KOPT-K1 (cell line): ENCODE results near the gene INCENP.
"Not testable (repeated sequence)": the region's sequence is repeated elsewhere in the genome, so short reads cannot be mapped to it uniquely, and the experiment has no call there.

Experiments used
- H3K27ac ChIP-seq: fragments of 200-600 bp; sonication (generic); 2 replicates; pipeline ENCODE4 v1.5.1; 2016; ENCODE audit warnings: antibody characterized with exemption, mild to moderate bottlenecking, low read depth, low read length; ENCODE audit not compliant: poor library complexity, severe bottlenecking
- H3K36me3 ChIP-seq: fragments of 200-600 bp; sonication (generic); 2 replicates; pipeline ENCODE4 v1.5.1; 2017; ENCODE audit warnings: antibody characterized with exemption, mild to moderate bottlenecking, low read length, moderate library complexity; ENCODE audit not compliant: insufficient read depth
- H3K9me3 ChIP-seq: fragments of 200-600 bp; sonication (generic); 2 replicates; pipeline ENCODE4 v1.5.1; 2017; ENCODE audit warnings: antibody characterized with exemption, low read length, mild to moderate bottlenecking; ENCODE audit not compliant: insufficient read depth, poor library complexity, severe bottlenecking

INCENP gene

GRCh38 chr11:62123669-62124185 lies at the start of gene INCENP:
INCENP (plus strand) TSS chr11:62124011; CDS start chr11:62128162, 4,151 bp downstream.
- Histone ChIP-seq H3K9me3 (no peaks in the 10 kb centered on the region), H3K27ac (peak within 1 kb of the TSS; percentile 95)

GRCh38 chr11:62075438-62075837 lies 48.4 kb upstream of the INCENP start:
- Histone ChIP-seq H3K9me3 (no peaks in the 10 kb centered on the region), H3K36me3 (no peaks in the 10 kb centered on the region), H3K27ac (no peak overlapping the region)

More at GRCh38 chr11:62123669-62124185, at the start of gene INCENP:
- peaks cover 32% of the 10 kb centered on the region for H3K36me3 ChIP-seq

- Histone ChIP-seq H3K27ac (no peak overlapping the region), H3K9me3 (no peaks in the 10 kb centered on the region), H3K36me3 (no peaks in the 10 kb centered on the region)
Observed at GRCh38 chr11:62077132-62077531, 46.7 kb upstream of the INCENP start.

- Histone ChIP-seq H3K27ac (no peak overlapping the region), H3K9me3 (no peaks in the 10 kb centered on the region)
Observed at GRCh38 chr11:62081378-62082291, 42.2 kb upstream of the INCENP start.

GRCh38 chr11:62082292-62082657 lies 41.5 kb upstream of the INCENP start:
- Histone ChIP-seq H3K9me3 (peaks cover 4% of the 10 kb centered on the region), H3K27ac (no peak overlapping the region), H3K36me3 (no peaks in the 10 kb centered on the region)

More at GRCh38 chr11:62081378-62082291, 42.2 kb upstream of the INCENP start:
- no peaks in the 10 kb centered on the region for H3K36me3 ChIP-seq

GRCh38 chr11:62084801-62085200 lies 39.0 kb upstream of the INCENP start:
- H3K27ac ChIP-seq, H3K36me3 ChIP-seq: not testable (repeated sequence)
- H3K9me3 ChIP-seq: peaks cover 29% of the 10 kb centered on the region

- peaks cover 49% of the 10 kb centered on the region for H3K9me3 ChIP-seq
- H3K36me3 ChIP-seq: no peaks in the 10 kb centered on the region
- no peak overlapping the region for H3K27ac ChIP-seq
Observed at GRCh38 chr11:62087694-62088093, 36.1 kb upstream of the INCENP start.

- no peak overlapping the region for H3K27ac ChIP-seq
- peaks cover 49% of the 10 kb centered on the region for H3K9me3 ChIP-seq
- no peaks in the 10 kb centered on the region for H3K36me3 ChIP-seq
Observed at GRCh38 chr11:62088331-62088933, 35.4 kb upstream of the INCENP start.

GRCh38 chr11:62103141-62103540 lies 20.7 kb upstream of the INCENP start:
- Histone ChIP-seq H3K9me3 (no peaks in the 10 kb centered on the region), H3K27ac (no peak overlapping the region), H3K36me3 (no peaks in the 10 kb centered on the region)

GRCh38 chr11:62103986-62104385 lies 19.8 kb upstream of the INCENP start:
- H3K27ac ChIP-seq: no peak overlapping the region
- no peaks in the 10 kb centered on the region for H3K9me3 ChIP-seq
- H3K36me3 ChIP-seq: no peaks in the 10 kb centered on the region

GRCh38 chr11:62104816-62105653 lies 18.8 kb upstream of the INCENP start:
- no peaks in the 10 kb centered on the region for H3K9me3 ChIP-seq
- H3K36me3 ChIP-seq: no peaks in the 10 kb centered on the region
- H3K27ac ChIP-seq: no peak overlapping the region

- no peaks in the 10 kb centered on the region for H3K9me3 ChIP-seq
- H3K27ac ChIP-seq: no peak overlapping the region
- no peaks in the 10 kb centered on the region for H3K36me3 ChIP-seq
Observed at GRCh38 chr11:62105667-62106191, 18.1 kb upstream of the INCENP start.

- Histone ChIP-seq H3K9me3 (no peaks in the 10 kb centered on the region), H3K36me3 (no peaks in the 10 kb centered on the region), H3K27ac (no peak overlapping the region)
Observed at GRCh38 chr11:62108017-62108750, 15.6 kb upstream of the INCENP start.

- Histone ChIP-seq H3K36me3 (no peaks in the 10 kb centered on the region), H3K9me3 (no peaks in the 10 kb centered on the region), H3K27ac (no peak overlapping the region)
Observed at GRCh38 chr11:62108971-62109404, 14.8 kb upstream of the INCENP start.
